ENCODE data around the gene PROB1.

Gene PROB1

DNA sequence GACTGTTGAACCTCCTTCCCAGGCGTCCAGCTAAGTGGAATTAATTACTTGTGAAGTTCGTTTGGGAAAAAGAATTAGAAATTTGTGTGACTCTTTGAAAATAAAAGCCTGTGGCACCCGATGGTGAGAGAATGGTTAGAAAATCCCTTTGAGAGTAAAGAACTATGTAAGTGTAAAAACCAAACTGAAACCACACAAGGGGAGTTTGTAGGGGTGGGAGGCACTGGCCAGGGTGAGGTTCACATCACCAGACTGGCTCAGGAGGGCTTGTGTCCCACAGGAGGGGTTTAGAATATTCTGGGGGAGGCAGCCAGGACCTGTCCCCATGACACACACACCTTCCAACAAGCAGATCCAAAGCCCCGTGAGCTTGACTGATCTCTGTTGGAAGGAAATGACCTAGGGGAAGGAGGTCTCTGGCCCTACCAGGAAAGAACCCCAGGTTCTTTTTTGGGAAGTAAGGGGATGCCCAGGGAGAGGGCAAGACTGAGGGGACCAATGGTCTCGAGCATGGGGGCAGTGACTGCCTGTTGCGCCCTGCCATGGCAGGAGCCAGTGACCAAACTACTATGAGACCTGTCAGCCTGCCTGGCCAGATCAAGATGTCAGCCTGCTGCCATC, 4.7 kb upstream of the PROB1 start:
- H3K27ac ChIP-seq (ENCODE audit: low read depth, low read length) = no peak overlapping the region
- peaks cover 12% of the 10 kb centered on the region for H3K4me1 ChIP-seq (ENCODE audit: insufficient read depth, low read length)
- no peak overlapping the region for H3K9ac ChIP-seq (ENCODE audit: low read length)
- H3K4me3 ChIP-seq (ENCODE audit: low read depth in 1 of 2, low read length in 2 of 2) = no peak overlapping the region
- H3K9me3 ChIP-seq (ENCODE audit: low read length) = no peaks in the 10 kb centered on the region
- H3K36me3 ChIP-seq (ENCODE audit: insufficient read depth, low read length) = no peaks in the 10 kb centered on the region
- H3K27me3 ChIP-seq (ENCODE audit: control insufficient read depth in 1 of 2, insufficient read depth in 2 of 2, low read length in 2 of 2) = peaks cover 7 to 17% of the 10 kb centered on the region in 2 donors

- Histone ChIP-seq H3K4me3 (ENCODE audit: low read depth in 1 of 2, low read length in 2 of 2) (no peak overlapping the region), H3K4me1 (ENCODE audit: insufficient read depth, low read length) (peaks cover 5% of the 10 kb centered on the region), H3K36me3 (ENCODE audit: insufficient read depth, low read length) (no peaks in the 10 kb centered on the region), H3K9ac (ENCODE audit: low read length) (no peak overlapping the region), H3K9me3 (ENCODE audit: low read length) (no peaks in the 10 kb centered on the region), H3K27me3 (ENCODE audit: control insufficient read depth in 1 of 2, insufficient read depth in 2 of 2, low read length in 2 of 2) (peaks cover 23 to 34% of the 10 kb centered on the region in 2 donors), H3K27ac (ENCODE audit: low read depth, low read length) (no peak overlapping the region)
Observed at GRCh38 chr5:139397921-139398320, 3.0 kb upstream of the PROB1 start.

- H3K36me3 ChIP-seq (ENCODE audit: insufficient read depth, low read length) = no peaks in the 10 kb centered on the region
- H3K4me3 ChIP-seq (ENCODE audit: low read depth in 1 of 2, low read length in 2 of 2) = no peak overlapping the region
- H3K4me1 ChIP-seq (ENCODE audit: insufficient read depth, low read length) = peaks cover 5% of the 10 kb centered on the region
- H3K9me3 ChIP-seq (ENCODE audit: low read length) = no peaks in the 10 kb centered on the region
- no peak overlapping the region for H3K9ac ChIP-seq (ENCODE audit: low read length)
- no peak overlapping the region for H3K27ac ChIP-seq (ENCODE audit: low read depth, low read length)
- peaks cover 24 to 46% of the 10 kb centered on the region in 2 donors for H3K27me3 ChIP-seq (ENCODE audit: control insufficient read depth in 1 of 2, insufficient read depth in 2 of 2, low read length in 2 of 2)
Observed at GRCh38 chr5:139396691-139397090, 1.8 kb upstream of the PROB1 start.

GRCh38 chr5:139395844-139396640, 1.1 kb upstream of the PROB1 start:
- Histone ChIP-seq H3K9me3 (ENCODE audit: low read length) (no peaks in the 10 kb centered on the region), H3K27ac (ENCODE audit: low read depth, low read length) (no peak overlapping the region), H3K36me3 (ENCODE audit: insufficient read depth, low read length) (no peaks in the 10 kb centered on the region), H3K9ac (ENCODE audit: low read length) (no peak overlapping the region), H3K4me3 (ENCODE audit: low read depth in 1 of 2, low read length in 2 of 2) (no peak overlapping the region), H3K27me3 (ENCODE audit: control insufficient read depth in 1 of 2, insufficient read depth in 2 of 2, low read length in 2 of 2) (peaks cover 24 to 51% of the 10 kb centered on the region in 2 donors), H3K4me1 (ENCODE audit: insufficient read depth, low read length) (peaks cover 5% of the 10 kb centered on the region)

DNA sequence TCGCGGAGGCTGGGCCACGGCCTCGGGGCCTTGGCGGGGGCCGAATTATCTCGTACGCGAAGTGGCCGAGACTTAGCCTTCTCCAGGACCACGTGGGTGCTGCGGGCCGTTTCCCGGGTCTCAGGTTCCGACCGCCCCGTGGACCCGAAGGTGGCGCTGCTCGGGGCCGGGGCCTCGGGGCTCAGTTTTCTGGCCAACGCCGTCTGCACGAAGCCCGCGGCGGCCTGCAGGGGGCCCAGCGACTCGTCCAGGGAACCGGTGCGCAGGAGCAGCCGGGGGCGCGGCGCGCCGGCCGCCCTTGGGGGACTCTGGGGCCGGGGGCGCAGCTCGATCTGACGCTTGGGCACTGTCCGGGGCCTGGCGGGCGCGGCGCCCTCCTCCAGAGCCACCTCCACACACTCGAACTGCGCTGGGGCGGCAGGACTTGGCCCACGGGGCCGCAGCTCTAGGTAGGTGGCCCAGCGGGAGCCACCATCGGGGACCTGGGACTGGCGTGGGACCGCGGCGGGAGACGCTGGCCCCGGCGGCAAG, 716 bp downstream of the PROB1 start:
- H3K9ac ChIP-seq (ENCODE audit: low read length) = no peak overlapping the region

GRCh38 chr5:139393497-139394122, 1.3 kb downstream of the PROB1 start:
- H3K27ac ChIP-seq (ENCODE audit: low read depth, low read length) = no peak overlapping the region
- H3K4me3 ChIP-seq (ENCODE audit: low read depth in 1 of 2, low read length in 2 of 2) = peak overlapping the region; percentile 45 to 54
- H3K4me1 ChIP-seq (ENCODE audit: insufficient read depth, low read length) = peaks cover 5% of the 10 kb centered on the region
- no peaks in the 10 kb centered on the region for H3K36me3 ChIP-seq (ENCODE audit: insufficient read depth, low read length)
- no peak overlapping the region for H3K9ac ChIP-seq (ENCODE audit: low read length)
- peaks cover 24 to 51% of the 10 kb centered on the region in 2 donors for H3K27me3 ChIP-seq (ENCODE audit: control insufficient read depth in 1 of 2, insufficient read depth in 2 of 2, low read length in 2 of 2)
- H3K9me3 ChIP-seq (ENCODE audit: low read length) = no peaks in the 10 kb centered on the region

More for the DNA sequence above, 716 bp downstream of the PROB1 start:
- peaks cover 24 to 51% of the 10 kb centered on the region in 2 donors for H3K27me3 ChIP-seq (ENCODE audit: control insufficient read depth in 1 of 2, insufficient read depth in 2 of 2, low read length in 2 of 2)
- no peaks in the 10 kb centered on the region for H3K9me3 ChIP-seq (ENCODE audit: low read length)
- H3K36me3 ChIP-seq (ENCODE audit: insufficient read depth, low read length) = no peaks in the 10 kb centered on the region
- peak overlapping the region; percentile 45 to 54 for H3K4me3 ChIP-seq (ENCODE audit: low read depth in 1 of 2, low read length in 2 of 2)
- H3K4me1 ChIP-seq (ENCODE audit: insufficient read depth, low read length) = peaks cover 5% of the 10 kb centered on the region
- H3K27ac ChIP-seq (ENCODE audit: low read depth, low read length) = no peak overlapping the region

GRCh38 chr5:139392678-139393496, 2.0 kb downstream of the PROB1 start:
- H3K4me1 ChIP-seq (ENCODE audit: insufficient read depth, low read length) = peaks cover 5% of the 10 kb centered on the region
- no peak overlapping the region for H3K9ac ChIP-seq (ENCODE audit: low read length)
- no peaks in the 10 kb centered on the region for H3K36me3 ChIP-seq (ENCODE audit: insufficient read depth, low read length)
- peaks cover 24 to 51% of the 10 kb centered on the region in 2 donors for H3K27me3 ChIP-seq (ENCODE audit: control insufficient read depth in 1 of 2, insufficient read depth in 2 of 2, low read length in 2 of 2)
- no peak overlapping the region for H3K27ac ChIP-seq (ENCODE audit: low read depth, low read length)
- H3K4me3 ChIP-seq (ENCODE audit: low read depth in 1 of 2, low read length in 2 of 2) = peak overlapping the region; percentile 9 to 45
- H3K9me3 ChIP-seq (ENCODE audit: low read length) = no peaks in the 10 kb centered on the region

DNA sequence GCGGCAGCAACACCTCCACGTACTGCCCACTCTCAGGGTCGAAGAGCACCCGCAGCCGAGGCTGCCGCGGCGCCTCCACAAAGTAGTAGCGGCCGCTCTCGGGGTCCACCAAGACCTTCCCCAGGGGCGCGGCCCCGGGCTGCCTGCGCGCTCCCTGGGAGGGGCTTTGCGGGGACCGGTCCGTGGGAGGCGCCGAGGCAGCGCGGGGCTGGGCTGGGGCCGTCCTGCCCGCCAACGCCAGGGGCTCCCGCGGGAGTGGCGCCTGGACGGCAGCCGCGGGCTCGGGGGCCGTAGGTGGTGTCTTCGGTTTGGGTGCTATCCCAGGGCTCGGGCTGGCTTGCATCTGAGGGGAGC, 2.6 kb downstream of the PROB1 start:
- no peaks in the 10 kb centered on the region for H3K9me3 ChIP-seq (ENCODE audit: low read length)
- H3K4me3 ChIP-seq (ENCODE audit: low read depth in 1 of 2, low read length in 2 of 2) = peak overlapping the region in 1 of 2 donors; percentile 45
- H3K36me3 ChIP-seq (ENCODE audit: insufficient read depth, low read length) = no peaks in the 10 kb centered on the region
- H3K4me1 ChIP-seq (ENCODE audit: insufficient read depth, low read length) = peaks cover 5% of the 10 kb centered on the region
- peaks cover 24 to 51% of the 10 kb centered on the region in 2 donors for H3K27me3 ChIP-seq (ENCODE audit: control insufficient read depth in 1 of 2, insufficient read depth in 2 of 2, low read length in 2 of 2)
- H3K9ac ChIP-seq (ENCODE audit: low read length) = no peak overlapping the region
- no peak overlapping the region for H3K27ac ChIP-seq (ENCODE audit: low read depth, low read length)

DNA sequence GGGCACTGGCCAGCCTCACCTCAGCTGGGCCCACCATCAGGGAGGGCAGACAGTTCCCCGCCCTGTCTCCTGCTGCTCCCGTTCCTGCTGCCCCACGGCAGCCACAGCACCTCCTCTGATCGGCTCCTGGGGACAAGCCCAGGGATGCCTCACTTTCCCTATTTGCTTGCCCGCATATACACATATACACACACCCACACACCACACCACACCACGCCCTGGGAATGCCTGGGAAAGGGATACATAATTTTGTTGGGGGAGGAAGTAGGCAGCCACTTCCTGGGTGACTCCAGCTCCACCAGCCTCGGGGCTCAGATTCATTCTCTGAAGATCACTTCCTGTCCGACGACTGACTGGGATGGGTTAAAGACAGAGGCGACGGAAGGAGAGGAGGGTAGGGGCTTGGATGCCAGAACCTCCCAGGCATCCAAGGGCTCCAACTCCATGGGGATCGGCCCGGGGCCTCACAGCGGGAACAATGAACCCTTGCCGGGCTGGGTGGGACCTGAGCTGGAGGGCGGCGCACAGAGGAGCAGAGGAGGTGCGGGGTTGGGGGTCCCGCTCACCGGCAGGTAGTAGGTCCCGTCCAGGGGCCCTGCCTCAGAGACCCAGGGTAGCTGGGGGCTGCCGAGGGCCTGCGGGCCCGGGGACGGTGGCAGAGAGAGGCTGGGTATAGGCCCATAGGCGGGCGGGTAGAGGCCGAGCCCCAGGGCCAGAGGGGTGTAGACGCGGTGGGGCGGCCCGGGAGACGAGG, 3.2 kb downstream of the PROB1 start:
- H3K27me3 ChIP-seq (ENCODE audit: control insufficient read depth in 1 of 2, insufficient read depth in 2 of 2, low read length in 2 of 2) = peaks cover 24 to 51% of the 10 kb centered on the region in 2 donors
- H3K36me3 ChIP-seq (ENCODE audit: insufficient read depth, low read length) = no peaks in the 10 kb centered on the region
- H3K27ac ChIP-seq (ENCODE audit: low read depth, low read length) = no peak overlapping the region
- no peak overlapping the region for H3K4me3 ChIP-seq (ENCODE audit: low read depth in 1 of 2, low read length in 2 of 2)
- H3K9me3 ChIP-seq (ENCODE audit: low read length) = no peaks in the 10 kb centered on the region
- no peak overlapping the region for H3K9ac ChIP-seq (ENCODE audit: low read length)
- peaks cover 5% of the 10 kb centered on the region for H3K4me1 ChIP-seq (ENCODE audit: insufficient read depth, low read length)

DNA sequence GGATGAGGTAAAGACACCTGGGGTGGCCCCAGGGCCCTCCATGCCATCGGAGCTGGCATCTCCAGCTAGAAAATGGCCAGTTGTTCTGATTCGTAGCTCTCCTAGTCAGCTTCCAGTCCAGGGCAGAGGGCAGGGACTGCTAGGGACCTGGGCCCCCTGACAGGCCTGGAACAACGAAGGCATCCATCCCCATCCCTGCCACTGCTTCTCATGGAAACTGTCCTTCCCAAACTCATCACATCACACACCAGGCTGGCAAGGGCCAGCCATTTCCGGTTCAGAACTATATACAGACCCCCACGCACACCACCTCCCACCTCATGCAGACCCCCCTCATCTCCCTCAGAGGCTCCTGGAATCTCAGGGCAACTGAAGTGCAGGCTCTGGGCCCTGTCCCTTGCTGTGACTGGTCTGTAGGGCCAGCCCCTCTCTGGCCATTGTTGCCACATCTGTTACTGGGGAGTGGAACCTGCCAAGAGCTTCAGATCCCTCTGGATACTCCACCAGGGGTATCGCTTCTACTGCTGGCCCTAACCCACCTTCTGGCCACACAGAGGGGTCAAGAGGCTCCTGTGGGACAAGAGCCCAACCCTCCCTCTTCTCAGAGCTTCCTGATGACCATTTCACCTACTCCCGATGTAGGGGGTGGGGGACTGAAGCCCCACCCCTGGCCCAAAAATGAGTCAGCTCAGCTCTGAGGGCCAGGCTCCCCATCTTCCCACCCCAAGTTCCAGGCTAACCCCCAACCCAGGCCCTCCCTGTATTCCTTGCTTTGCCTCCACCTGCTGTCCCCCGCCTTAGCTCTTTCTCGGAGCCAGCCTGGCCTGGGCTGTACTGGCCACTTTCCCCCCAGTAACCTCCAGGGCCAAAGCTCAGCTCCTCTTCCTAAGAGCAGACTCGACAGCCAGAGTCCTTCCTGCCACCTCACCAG, 4.0 kb downstream of the PROB1 start:
- H3K9ac ChIP-seq (ENCODE audit: low read length) = no peak overlapping the region
- H3K27ac ChIP-seq (ENCODE audit: low read depth, low read length) = no peak overlapping the region
- peaks cover 5% of the 10 kb centered on the region for H3K4me1 ChIP-seq (ENCODE audit: insufficient read depth, low read length)

More for the DNA sequence above, 4.0 kb downstream of the PROB1 start:
- peaks cover 24 to 47% of the 10 kb centered on the region in 2 donors for H3K27me3 ChIP-seq (ENCODE audit: control insufficient read depth in 1 of 2, insufficient read depth in 2 of 2, low read length in 2 of 2)
- H3K4me3 ChIP-seq (ENCODE audit: low read depth in 1 of 2, low read length in 2 of 2) = no peak overlapping the region
- H3K9me3 ChIP-seq (ENCODE audit: low read length) = no peaks in the 10 kb centered on the region
- no peaks in the 10 kb centered on the region for H3K36me3 ChIP-seq (ENCODE audit: insufficient read depth, low read length)
